ENCODE data around the gene ENGASE. TPM values are rescaled to one million over a fixed set of nuclear protein-coding genes. Genes with fewer than 3 reads are reported as not detected.

Gene ENGASE
- total RNA-seq, 4 donors from 2014 or later, result 21.6 to 60.7 (median 31.7) TPM

DNA sequence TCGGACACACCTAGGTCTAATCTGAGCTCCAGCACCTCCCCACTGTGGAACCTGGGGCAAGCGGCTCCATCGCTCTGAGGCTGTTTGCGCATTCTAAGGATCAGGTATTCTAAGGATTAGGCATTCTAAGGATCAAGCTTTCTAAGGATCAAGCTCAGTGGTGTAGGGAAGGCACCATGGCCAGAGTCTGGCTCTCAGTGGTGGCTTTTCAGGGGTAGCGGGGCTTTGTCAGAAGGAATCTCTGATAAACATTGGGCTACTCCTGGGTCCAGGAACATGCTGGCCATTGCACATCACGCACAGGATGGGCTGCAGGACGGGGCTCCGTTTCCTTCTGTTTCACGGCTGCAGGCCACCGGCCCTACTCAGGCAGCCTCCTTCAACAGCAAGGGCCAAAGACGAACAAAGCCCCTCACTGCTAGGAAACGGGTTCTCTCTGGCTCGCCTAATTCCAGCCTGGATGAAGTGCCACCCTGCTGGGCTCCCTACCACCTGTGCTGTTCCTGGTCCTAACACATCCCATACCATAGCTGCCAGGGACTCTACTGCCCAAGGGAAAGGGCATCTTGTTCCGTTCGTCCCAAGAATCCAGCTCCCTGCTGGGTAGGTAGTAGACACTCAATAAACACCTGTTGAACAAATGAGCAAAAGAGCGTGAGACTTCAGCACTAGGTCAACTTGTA is 45.2 kb upstream of the ENGASE start:
- TF ChIP-seq, protein P1, sequence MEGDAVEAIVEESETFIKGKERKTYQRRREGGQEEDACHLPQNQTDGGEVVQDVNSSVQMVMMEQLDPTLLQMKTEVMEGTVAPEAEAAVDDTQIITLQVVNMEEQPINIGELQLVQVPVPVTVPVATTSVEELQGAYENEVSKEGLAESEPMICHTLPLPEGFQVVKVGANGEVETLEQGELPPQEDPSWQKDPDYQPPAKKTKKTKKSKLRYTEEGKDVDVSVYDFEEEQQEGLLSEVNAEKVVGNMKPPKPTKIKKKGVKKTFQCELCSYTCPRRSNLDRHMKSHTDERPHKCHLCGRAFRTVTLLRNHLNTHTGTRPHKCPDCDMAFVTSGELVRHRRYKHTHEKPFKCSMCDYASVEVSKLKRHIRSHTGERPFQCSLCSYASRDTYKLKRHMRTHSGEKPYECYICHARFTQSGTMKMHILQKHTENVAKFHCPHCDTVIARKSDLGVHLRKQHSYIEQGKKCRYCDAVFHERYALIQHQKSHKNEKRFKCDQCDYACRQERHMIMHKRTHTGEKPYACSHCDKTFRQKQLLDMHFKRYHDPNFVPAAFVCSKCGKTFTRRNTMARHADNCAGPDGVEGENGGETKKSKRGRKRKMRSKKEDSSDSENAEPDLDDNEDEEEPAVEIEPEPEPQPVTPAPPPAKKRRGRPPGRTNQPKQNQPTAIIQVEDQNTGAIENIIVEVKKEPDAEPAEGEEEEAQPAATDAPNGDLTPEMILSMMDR (IDR thresholded peaks at IDR 0.05; ENCODE audit: low read depth), result no peak

DNA sequence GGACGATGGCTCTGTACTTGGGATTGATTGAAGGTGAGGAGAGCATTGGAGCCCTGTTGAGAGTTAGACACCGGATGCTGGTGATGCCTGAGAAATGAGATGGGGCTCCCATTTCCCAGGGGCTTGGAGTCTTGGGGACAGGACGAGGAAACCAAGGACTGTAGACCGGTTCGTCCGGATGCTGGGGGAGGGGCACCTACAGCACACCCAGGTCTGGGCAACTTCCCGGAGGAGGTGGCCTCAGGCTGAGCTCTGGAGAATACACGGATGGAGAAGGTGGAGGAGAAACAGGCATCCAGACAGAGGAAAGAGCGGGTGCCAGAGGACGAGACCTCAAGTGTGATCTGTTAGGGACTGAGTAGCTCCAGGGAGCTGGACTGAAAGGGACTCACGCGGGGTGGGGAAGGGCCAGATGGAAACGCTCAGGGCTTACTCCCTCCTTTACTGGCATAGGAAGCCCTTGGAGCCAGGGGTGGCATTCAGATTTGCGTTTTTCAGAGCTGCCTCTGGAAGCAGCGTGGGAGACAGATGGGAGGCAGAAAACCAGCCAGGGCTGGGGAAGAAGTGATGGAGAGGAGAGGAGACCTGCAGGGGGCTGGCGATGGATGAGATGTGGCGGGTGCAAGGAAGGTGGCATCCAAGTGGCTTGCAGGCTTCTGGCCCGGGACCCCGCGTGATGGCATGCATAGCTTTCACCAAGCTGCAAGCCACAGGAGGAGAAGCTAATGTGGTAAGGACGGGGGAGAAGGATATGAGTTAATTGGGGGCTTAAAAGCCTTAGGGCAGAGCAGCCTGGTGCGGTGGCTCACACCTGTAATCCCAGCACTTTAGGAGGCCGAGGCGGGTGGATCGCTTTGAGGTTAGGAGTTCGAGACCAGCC is 42.4 kb upstream of the ENGASE start:
- TF ChIP-seq, protein P1 (IDR thresholded peaks at IDR 0.05; ENCODE audit: low read depth), result no peak

DNA sequence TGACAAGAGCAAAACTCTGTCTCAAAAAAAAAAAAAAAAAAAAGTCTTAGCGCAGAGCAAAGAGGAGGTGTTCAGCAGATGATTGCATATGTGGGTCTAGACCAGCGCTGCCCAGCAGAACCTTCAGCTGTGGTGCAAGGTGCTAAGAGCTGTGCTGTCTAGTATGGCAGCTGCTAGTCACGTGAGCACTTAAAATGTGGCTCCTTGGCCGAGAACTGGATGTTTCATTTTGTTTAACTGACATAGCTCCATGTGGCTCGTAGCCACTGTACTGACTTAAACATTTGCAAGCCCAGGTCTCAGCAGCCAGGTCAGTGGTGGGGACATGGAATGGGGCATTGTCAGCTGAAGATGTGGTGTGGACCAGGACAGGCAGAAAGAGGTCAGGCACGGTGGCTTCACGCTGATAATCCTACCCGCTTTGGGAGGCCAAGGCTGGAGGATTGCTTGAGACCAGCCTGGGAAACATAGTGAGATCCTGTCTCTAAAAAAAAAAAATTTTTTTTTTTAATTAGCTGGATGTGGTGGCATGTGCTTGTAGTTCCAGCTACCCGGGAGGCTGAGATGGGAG is 41.5 kb upstream of the ENGASE start:
- TF ChIP-seq, protein P1 (IDR thresholded peaks at IDR 0.05; ENCODE audit: low read depth), result no peak

DNA sequence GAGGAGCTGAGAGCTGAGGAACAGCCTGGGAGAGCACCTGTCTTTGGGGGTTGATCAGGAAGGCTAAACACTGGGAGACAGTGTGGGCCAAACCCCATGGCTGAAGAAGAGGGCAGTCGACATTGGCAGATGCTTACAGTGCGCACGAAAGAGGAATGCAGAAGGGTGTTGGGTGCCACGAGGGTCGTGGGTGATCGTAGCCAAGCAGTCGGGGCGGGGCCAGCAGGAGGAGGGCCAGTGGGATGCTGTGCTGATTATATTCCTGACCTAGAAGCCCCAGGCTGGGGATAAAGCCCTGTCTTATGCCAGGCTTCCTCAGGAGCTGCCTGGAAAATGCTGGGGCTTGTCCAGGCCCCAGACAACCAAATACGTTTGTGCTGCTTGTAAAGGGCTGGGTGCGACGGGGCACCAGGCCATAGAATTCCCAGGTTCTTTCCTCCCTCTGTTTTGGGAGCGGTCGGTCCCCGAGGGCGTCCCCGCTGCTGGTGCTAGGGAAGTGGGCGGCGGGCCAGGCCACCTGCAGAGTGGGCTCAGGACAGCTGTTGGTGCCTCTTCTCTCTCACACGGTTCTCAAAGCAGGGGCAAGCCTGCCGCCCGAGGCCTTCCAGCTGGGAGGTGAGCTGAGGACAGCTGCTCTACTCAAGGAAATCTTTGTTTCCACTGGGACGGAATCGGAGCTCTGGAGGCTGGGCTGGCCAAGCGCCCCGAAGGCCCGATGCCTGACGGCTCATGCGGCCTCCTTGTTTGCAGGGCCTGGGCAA is 40.7 kb upstream of the ENGASE start:
- TF ChIP-seq, protein P1 (IDR thresholded peaks at IDR 0.05; ENCODE audit: low read depth), result no peak

DNA sequence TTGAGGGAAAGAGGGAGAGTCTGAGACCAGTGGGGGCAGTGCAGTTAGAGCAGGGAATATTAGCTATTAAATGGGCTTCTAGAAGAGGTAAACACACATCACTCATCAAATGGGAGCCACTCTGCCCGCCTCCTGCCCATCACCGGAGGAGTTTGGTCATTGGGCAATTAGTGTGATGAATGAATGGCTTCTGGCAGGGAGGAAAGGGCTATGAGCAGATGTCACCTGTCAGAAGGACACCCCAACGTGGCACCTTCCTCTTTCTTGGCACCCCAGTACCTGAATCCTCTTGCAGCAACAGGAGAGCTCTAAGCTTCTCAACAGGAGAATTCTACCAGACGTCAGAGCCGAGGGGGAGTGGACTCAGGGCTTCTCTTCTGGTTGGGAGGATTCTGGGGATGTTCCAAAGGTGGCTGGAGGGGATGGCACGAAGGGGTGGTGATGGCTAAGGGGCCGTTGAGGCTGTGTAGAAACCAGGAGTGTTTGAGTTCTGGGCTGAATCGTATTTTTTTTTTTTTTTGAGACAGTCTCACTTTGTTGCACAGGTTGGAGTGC is 39.6 kb upstream of the ENGASE start:
- TF ChIP-seq, protein P1 (IDR thresholded peaks at IDR 0.05; ENCODE audit: low read depth), result no peak

DNA sequence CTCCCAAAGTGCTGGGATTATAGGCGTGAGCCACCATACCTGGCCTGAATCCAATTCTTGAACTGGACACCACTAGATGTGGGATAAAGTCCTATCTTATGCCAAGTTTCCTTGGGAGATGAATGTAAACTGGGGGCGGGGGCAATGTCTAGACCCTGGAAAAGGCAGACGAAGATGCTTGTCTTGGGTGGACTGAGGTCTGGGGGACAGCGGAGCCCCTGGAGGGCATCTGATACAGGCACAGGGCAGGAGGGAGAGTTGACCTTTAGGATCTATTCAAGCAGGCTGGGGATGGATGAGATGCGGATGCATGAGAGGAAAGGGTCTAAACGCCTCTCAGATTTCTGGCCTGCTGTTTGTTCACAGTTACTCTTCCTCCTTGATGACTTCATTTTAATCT is 38.9 kb upstream of the ENGASE start:
- TF ChIP-seq, protein P1 (IDR thresholded peaks at IDR 0.05; ENCODE audit: low read depth), result no peak
